Ovary (tissue), 3 donors: Measurements from ENCODE around the gene ANKH.

ENCODE experiments used
- CTCF ChIP-seq, 3 donors: fragments of 450-650 bp in 2 of 3; fragments of 200-600 bp in 1 of 3; IDR thresholded peaks; one replicate each; pipeline versions ENCODE4 v1.5.1 to v1.8.0; 2016 to 2022; ENCODE audit warnings: antibody characterized with exemption in 3 of 3, mild to moderate bottlenecking in 1 of 3
- EP300 ChIP-seq: sonication (generic); formaldehyde crosslinking; IDR thresholded peaks from one replicate; pipeline ENCODE4 v1.6.1; 2017; ENCODE audit warnings: antibody characterized with exemption
- POLR2A ChIP-seq: fragments of 450-650 bp; IDR thresholded peaks from one replicate; pipeline ENCODE4 v1.6.1; 2017; ENCODE audit warnings: antibody characterized with exemption, mild to moderate bottlenecking, moderate library complexity
- donor health status: DM: no; HTN: no; CAD: no.

GRCh38 chr5:14735944-14736343 lies 135.6 kb downstream of the ANKH start:
- TF ChIP-seq CTCF (IDR thresholded peaks at IDR 0.05) (no peak), POLR2A (no peak), EP300 (no peak)
